SK-N-DZ (cell line): Measurements from ENCODE around the gene CD244.
"Not testable (repeated sequence)": the region's sequence is repeated elsewhere in the genome, so short reads cannot be mapped to it uniquely, and the experiment has no call there.

Experiments used
- DNase-seq: peaks from one replicate; pipeline ENCODE4 v3.0.0-alpha.2; 2015; ENCODE audit warnings: low spot score

CD244 gene

GRCh38 chr1:160879056-160879455, 16.4 kb upstream of the CD244 start:
- no peak for DNase-seq

- DNase-seq, result no peak
Measured at GRCh38 chr1:160877221-160877620, 14.5 kb upstream of the CD244 start.

GRCh38 chr1:160876311-160876710, 13.6 kb upstream of the CD244 start:
- no peak for DNase-seq

- DNase-seq, result not testable (repeated sequence)
Measured at GRCh38 chr1:160875591-160875990, 12.9 kb upstream of the CD244 start.

GRCh38 chr1:160874935-160875334, 12.2 kb upstream of the CD244 start:
- DNase-seq, result no peak

- DNase-seq, result no peak
Measured at GRCh38 chr1:160868141-160868540, 5.5 kb upstream of the CD244 start.

- DNase-seq, result not testable (repeated sequence)
Measured at GRCh38 chr1:160867651-160868050, 5.0 kb upstream of the CD244 start.

GRCh38 chr1:160866695-160867260, 4.1 kb upstream of the CD244 start:
- DNase-seq, result no peak

GRCh38 chr1:160866001-160866694, 3.5 kb upstream of the CD244 start:
- DNase-seq, result no peak

- no peak for DNase-seq
Measured at GRCh38 chr1:160865337-160865736, 2.6 kb upstream of the CD244 start.

GRCh38 chr1:160864173-160864572, 1.5 kb upstream of the CD244 start:
- no peak for DNase-seq

- no peak for DNase-seq
Measured at GRCh38 chr1:160863774-160864131, 1.1 kb upstream of the CD244 start.

GRCh38 chr1:160863061-160863773, 530 bp upstream of the CD244 start:
- no peak for DNase-seq

- DNase-seq, result no peak
Measured at GRCh38 chr1:160860840-160861505, 1.7 kb downstream of the CD244 start.

GRCh38 chr1:160859166-160859565, 3.5 kb downstream of the CD244 start:
- DNase-seq, result no peak

GRCh38 chr1:160858507-160858906, 4.2 kb downstream of the CD244 start:
- DNase-seq, result no peak

GRCh38 chr1:160858097-160858496, 4.6 kb downstream of the CD244 start:
- no peak for DNase-seq

GRCh38 chr1:160855181-160855981, 7.3 kb downstream of the CD244 start:
- no peak for DNase-seq

GRCh38 chr1:160853754-160854153, 8.9 kb downstream of the CD244 start:
- no peak for DNase-seq

GRCh38 chr1:160853014-160853413, 9.7 kb downstream of the CD244 start:
- no peak for DNase-seq

- DNase-seq, result no peak
Measured at GRCh38 chr1:160850993-160851392, 11.7 kb downstream of the CD244 start.

- DNase-seq, result no peak
Measured at GRCh38 chr1:160850541-160850940, 12.1 kb downstream of the CD244 start.
